ENCODE measurements around the gene RTP2.
A peak's percentile ranks its signal among the peaks of the same experiment; 100 is the strongest.

RTP2 gene

DNA sequence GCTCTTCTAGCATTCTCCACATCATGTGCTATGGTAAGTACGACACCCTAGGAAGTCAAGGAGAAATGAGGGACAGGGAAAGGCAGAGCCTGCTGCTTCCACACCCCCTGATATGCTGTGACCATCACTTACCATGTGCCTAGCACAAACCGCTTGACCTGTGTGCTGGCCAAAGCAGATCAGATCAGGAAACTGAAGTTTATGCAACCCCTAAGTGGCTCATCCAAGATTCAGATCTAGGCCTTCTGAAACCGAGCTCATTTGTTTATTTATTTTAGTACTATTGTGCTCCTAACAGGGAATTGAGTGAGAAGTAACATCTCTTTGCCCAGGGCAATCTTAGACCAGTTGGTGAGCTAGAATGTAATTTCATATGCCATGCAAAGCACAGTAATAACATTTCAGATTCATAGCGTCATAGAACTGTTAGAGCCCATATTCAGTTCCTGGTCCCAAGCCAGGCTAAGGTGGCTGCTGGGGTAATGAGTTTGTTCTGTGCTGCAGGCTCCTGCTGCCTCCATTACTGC is at the start of gene RTP2:
RTP2 (minus strand) TSS at position 51 of the 527 bp plus-strand sequence. CDS start 429 bp downstream, outside the sequence.
- DNase-seq (ENCODE audit: low read depth), result no peak

GRCh38 chr3:187750513-187751123 is 48.3 kb upstream of the RTP2 start:
- no peak for DNase-seq (ENCODE audit: low read depth)

- no peak for DNase-seq (ENCODE audit: low read depth)
Observed at GRCh38 chr3:187750006-187750512, 47.7 kb upstream of the RTP2 start.

DNA sequence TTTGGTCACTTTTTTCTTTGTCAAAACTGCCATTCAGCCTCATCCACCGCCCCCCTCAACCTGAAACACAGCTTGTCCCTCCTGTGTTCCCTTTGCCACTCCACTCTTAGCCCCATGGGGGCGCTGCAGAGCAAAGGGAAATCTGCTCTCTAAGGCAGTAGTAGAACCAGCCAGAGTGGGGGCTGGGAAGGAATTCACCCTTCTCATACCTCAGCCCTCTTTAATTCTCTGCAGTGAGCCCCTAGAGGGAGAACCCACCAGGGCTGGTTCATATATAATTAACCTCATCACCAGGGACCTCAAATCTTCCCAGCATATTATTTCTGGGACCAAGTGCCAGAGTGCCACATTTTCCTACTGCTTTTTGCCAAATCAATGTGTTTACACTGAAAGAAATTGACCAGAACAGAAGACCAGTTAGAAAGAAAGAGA is 45.7 kb upstream of the RTP2 start:
- peak; percentile 71 for DNase-seq (ENCODE audit: low read depth)

DNA sequence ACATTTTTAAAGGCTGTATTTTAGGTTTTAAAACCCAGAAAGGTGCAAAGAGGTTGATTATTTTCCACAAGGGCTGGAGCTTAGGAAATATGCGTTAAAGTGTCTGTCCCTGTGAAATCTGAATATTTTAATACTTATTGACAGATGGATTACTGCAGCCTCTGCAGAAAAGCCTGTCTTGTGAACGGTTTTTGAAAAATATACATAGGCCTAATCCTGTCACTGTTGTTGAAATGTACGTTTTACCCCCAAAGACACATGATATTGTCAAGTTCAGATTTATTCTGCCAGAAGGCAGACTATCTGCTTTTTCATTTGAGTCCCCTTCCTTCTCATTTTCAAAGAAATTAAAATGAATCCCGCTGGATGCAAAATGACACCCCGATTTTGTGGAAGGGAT is 45.1 kb upstream of the RTP2 start:
- no peak for DNase-seq (ENCODE audit: low read depth)

- DNase-seq (ENCODE audit: low read depth), result no peak
Observed at GRCh38 chr3:187746442-187747281, 44.3 kb upstream of the RTP2 start.

DNA sequence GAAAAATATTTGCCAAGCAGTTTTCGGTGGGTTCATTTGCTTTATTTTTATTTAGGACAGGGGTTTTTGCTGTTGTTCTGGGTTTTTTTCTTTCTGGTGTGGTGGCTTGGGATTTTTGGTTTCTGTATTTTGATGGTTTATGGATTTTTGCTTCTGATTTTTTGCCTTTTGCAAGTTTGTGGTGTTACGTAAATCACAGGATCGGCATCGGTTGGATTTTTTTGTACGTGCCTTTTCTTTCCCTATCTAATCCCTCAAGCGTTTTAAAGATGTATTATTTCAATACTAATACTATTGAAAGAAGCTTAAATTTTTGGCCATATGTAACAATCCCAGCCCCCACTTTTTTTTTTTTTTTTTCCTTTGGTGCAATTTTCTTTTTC is 43.7 kb upstream of the RTP2 start:
- no peak for DNase-seq (ENCODE audit: low read depth)

- peak; percentile 77 for DNase-seq (ENCODE audit: low read depth)
Observed at GRCh38 chr3:187745201-187746058, 43.1 kb upstream of the RTP2 start, which contains the start of gene BCL6. Gene BCL6 (minus strand): TSS chr3:187745468. CDS start chr3:187733693, 11,775 bp downstream.

- peak; percentile 34 for DNase-seq (ENCODE audit: low read depth)
Observed at GRCh38 chr3:187744169-187745151, 42.1 kb upstream of the RTP2 start.

DNA sequence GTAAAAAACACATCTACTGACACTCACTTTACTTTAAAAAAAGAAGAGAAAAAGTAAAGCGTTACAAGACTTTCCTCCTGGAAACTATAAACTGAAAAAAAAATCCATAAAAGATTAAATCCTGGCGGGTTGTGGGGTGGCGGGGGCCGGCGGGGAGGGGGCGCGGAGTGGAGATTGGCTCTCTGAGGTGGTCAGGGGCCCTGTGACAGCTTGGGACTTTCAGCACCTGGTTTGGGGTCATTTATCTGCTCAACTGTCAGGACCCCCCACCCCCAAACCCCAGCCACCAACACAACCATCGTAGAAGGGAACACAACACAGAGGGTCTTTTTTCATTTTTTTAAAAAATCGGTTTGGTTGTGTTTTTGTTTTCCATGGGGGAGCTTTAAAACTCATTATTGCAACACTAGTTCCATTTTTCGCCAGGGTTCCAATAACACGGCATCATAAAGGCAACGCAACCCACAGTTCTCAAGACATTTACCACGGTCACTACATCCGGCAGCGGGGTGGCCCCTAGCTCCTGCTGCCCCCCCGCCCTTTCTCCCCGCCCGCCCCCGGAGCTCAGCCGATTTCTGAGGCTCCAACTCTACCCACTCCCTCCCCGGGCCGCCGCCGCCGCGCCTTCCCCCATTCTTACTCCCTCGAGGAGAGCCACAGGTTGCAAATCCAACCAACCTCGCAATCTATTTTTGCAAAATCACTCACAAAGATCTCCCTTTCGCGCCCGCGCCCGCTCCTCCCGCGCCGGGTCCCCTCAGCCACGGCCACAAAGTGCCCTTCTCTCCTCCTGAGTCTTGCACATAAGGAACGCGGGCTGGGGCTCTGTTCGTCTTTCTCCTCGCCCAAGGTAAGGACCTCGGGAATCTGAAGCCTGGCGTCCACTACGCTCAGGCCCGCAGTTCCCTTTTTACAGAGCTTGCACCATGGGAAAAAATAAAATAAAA is 41.1 kb upstream of the RTP2 start:
- DNase-seq (ENCODE audit: low read depth), result peak; percentile 46

GRCh38 chr3:187742351-187743171 is 40.2 kb upstream of the RTP2 start:
- no peak for DNase-seq (ENCODE audit: low read depth)

DNA sequence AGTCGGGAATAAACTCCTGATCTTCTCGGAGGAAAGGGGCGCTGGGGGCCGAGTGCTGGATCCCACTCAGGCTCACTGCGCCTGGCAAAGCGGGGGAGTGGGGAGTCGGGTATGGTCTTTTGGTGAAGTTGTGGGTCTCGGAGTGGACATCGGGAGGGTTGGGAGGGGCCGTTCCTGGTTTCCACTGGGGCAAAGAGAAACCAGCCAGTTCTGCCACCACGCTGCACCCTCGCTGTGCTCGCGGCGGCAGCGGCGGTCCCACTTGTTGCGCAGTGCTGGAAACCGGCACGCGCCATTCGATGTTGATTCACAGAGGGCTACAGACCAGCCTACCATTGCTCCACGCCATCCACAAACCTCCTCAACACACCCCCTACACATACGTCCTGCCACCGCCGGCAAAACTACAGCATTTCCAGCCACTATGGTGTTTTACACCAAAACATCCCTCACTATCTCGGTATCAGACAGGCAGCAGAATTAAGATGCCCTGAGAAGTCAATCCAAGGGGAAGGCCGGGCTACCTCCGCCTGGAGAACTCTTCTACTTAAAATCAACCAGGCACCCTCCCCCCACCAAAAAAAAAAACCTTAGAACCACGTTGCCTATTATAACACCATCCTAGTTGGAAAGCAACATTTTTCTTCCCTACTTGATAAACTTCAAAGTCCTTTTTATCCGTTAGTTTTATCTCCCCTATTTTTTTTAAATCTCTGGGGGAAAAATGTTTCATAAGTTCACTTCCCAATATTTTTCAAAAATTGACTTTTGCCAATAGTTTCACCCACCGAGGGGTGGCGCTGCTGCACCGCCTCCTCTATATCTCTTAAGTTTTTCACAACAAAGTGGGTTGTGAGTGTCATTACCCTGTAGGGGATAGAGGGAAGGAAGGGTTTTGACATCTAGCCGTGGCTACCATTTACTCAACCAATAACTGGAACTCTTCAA is 39.3 kb upstream of the RTP2 start:
- peak; percentile 45 for DNase-seq (ENCODE audit: low read depth)

- DNase-seq (ENCODE audit: low read depth), result peak; percentile 59
Observed at GRCh38 chr3:187740421-187741399, 38.4 kb upstream of the RTP2 start.

GRCh38 chr3:187739561-187740332 is 37.4 kb upstream of the RTP2 start:
- peak; percentile 77 for DNase-seq (ENCODE audit: low read depth)

- no peak for DNase-seq (ENCODE audit: low read depth)
Observed at GRCh38 chr3:187739094-187739560, 36.8 kb upstream of the RTP2 start.

Data from stimulated activated CD8-positive, alpha-beta memory T cell treated with anti-CD3 and anti-CD28 coated beads, Interleukin-12 subunit alpha, Interleukin-12 subunit beta, amount 100 ng/mL, for 4 hours (primary cell).